Uterus (tissue), 4 donors: ENCODE measurements around the gene DAB2IP. TPM values are rescaled to one million over a fixed set of nuclear protein-coding genes. Genes with fewer than 3 reads are reported as not detected.
A peak's percentile ranks its signal among the peaks of the same experiment; 100 is the strongest.

Experiments used
- DNase-seq, 2 donors: peaks; one replicate each; pipeline ENCODE4 v3.0.0-alpha.2; 2019 to 2020
- H3K27ac ChIP-seq, 2 donors: fragments of 200-600 bp; sonication (generic); 1 replicate in 1 of 2; 2 replicates in 1 of 2; pipeline ENCODE4 v1.5.1; 2016 to 2018
- H3K27me3 ChIP-seq, 2 donors: fragments of 200-600 bp; sonication (generic); one replicate each; pipeline ENCODE4 v1.5.1; 2018 to 2019; ENCODE audit warnings: control low read depth in 1 of 2
- H3K36me3 ChIP-seq, 2 donors: fragments of 200-600 bp; sonication (generic); one replicate each; pipeline ENCODE4 v1.5.1; 2019; ENCODE audit warnings: control low read depth in 1 of 2
- H3K4me1 ChIP-seq, 2 donors: fragments of 200-600 bp; sonication (generic); one replicate each; pipeline ENCODE4 v1.5.1; 2018 to 2019; ENCODE audit warnings: control low read depth in 1 of 2
- H3K4me3 ChIP-seq, 2 donors: fragments of 200-600 bp; sonication (generic); 1 replicate in 1 of 2; 2 replicates in 1 of 2; pipeline ENCODE4 v1.5.1; 2018 to 2019; ENCODE audit warnings: mild to moderate bottlenecking in 1 of 2
- H3K9me3 ChIP-seq, 2 donors: fragments of 200-600 bp; sonication (generic); one replicate each; pipeline ENCODE4 v1.5.1; 2019; ENCODE audit warnings: control low read depth in 1 of 2
- CTCF ChIP-seq, 4 experiments: fragments of 200-600 bp in 2 of 4; fragments of 450-650 bp in 2 of 4; sonication (generic) in 2 of 4; IDR thresholded peaks; one replicate each; pipeline ENCODE4 v1.5.1; 2016 to 2019; ENCODE audit warnings: antibody characterized with exemption in 4 of 4, mild to moderate bottlenecking in 2 of 4, moderate library complexity in 1 of 4
- POLR2A ChIP-seq, 2 donors: fragments of 450-650 bp; IDR thresholded peaks; one replicate each; pipeline ENCODE4 v1.6.1; 2016; ENCODE audit warnings: antibody characterized with exemption in 2 of 2, mild to moderate bottlenecking in 1 of 2, moderate library complexity in 1 of 2
- intact Hi-C: fragments of 100-400 bp; cut with DNase I; formaldehyde crosslinking; loops from one replicate; pipeline ENCODE4 v1.15.1; 2023; ENCODE audit warnings: low total_unique reads
- total RNA-seq, 4 donors: library from RNA; depleted of rRNA in 3 of 4; stranded (reverse); fragments of >200 nt in 3 of 4; gene quantifications; one replicate each; pipeline versions ENCODE4 v1.1.0 to v1.2.4, GENCODE V29; 2014 to 2023
- donor health status: DM: yes; HTN: yes; CAD: no.

Gene DAB2IP
- total RNA-seq, 4 donors from 2014 or later: 22.0 to 139 (median 31.6) TPM

DNA sequence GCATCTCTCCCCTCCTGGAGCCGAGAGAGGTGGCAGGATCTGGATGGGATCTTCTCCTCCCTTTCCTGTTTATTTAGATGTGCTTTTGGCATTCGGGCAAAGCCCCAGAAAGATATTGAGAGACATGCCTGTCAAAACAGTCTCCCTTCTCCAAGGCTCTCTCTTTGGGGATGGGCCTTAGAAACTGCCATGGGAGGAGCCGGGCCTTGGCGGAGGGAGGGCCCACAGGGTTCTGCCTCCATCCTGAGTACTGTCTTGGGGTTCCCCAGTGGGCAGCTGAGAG, 41.9 kb downstream of the DAB2IP start:
- Histone ChIP-seq H3K9me3 (no peaks in the 10 kb centered on the region), H3K36me3 (no peaks in the 10 kb centered on the region), H3K4me3 (no peak overlapping the region), H3K4me1 (peaks cover 4 to 8% of the 10 kb centered on the region in 2 donors), H3K27me3 (no peaks in the 10 kb centered on the region), H3K27ac (peak overlapping the region; percentile 73 to 81)
- DNase-seq: no peak
- intact Hi-C loops: no loop called here
- TF ChIP-seq POLR2A (IDR thresholded peaks at IDR 0.05) (no peak), CTCF (IDR thresholded peaks at IDR 0.05) (no peak)

- no peak overlapping the region for H3K4me3 ChIP-seq
- TF ChIP-seq CTCF (IDR thresholded peaks at IDR 0.05) (no peak), POLR2A (IDR thresholded peaks at IDR 0.05) (no peak)
- H3K4me1 ChIP-seq: peaks cover 4 to 8% of the 10 kb centered on the region in 2 donors
- H3K27me3 ChIP-seq: no peaks in the 10 kb centered on the region
- no peak for DNase-seq
- H3K36me3 ChIP-seq: no peaks in the 10 kb centered on the region
- H3K9me3 ChIP-seq: no peaks in the 10 kb centered on the region
- intact Hi-C loops: no loop called here
- peak overlapping the region; percentile 73 to 81 for H3K27ac ChIP-seq
Observed at GRCh38 chr9:121694001-121694400, 42.6 kb downstream of the DAB2IP start.

DNA sequence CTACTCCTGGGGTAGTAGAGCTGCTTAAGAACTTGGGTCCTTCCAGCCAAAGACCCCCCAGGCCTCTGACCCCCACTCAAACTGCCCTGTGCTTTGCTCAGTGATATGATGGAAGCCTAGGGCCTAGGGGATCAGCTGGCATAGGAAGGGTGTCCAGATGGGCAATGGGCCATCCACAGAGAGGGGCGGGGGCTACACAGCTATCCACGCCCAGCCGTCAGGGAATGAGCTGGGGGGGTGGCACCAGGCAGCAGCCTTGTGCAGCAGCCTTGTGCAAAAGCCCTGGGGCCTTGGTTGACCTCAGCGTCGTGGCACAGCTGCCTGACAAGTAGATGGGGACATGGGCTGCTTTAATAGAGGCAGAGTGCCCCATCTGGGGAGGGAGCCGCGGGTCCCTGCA, 43.2 kb downstream of the DAB2IP start:
- no peak for TF ChIP-seq CTCF (IDR thresholded peaks at IDR 0.05)
- no peak for TF ChIP-seq POLR2A (IDR thresholded peaks at IDR 0.05)
- no peak overlapping the region for H3K4me3 ChIP-seq
- intact Hi-C loops: no loop called here
- H3K27ac ChIP-seq: no peak overlapping the region
- no peaks in the 10 kb centered on the region for H3K36me3 ChIP-seq
- no peaks in the 10 kb centered on the region for H3K27me3 ChIP-seq
- H3K9me3 ChIP-seq: no peaks in the 10 kb centered on the region
- H3K4me1 ChIP-seq: peaks cover 4 to 8% of the 10 kb centered on the region in 2 donors
- DNase-seq: no peak

- H3K4me3 ChIP-seq: no peak overlapping the region
- no peak for DNase-seq
- no peaks in the 10 kb centered on the region for H3K9me3 ChIP-seq
- peaks cover 3 to 25% of the 10 kb centered on the region in 2 donors for H3K4me1 ChIP-seq
- H3K27me3 ChIP-seq: no peaks in the 10 kb centered on the region
- TF ChIP-seq CTCF (IDR thresholded peaks at IDR 0.05) (no peak), POLR2A (IDR thresholded peaks at IDR 0.05) (no peak)
- intact Hi-C loops: no loop called here
- H3K27ac ChIP-seq: no peak overlapping the region
- no peaks in the 10 kb centered on the region for H3K36me3 ChIP-seq
Observed at GRCh38 chr9:121696930-121697329, 45.5 kb downstream of the DAB2IP start.

- Histone ChIP-seq H3K36me3 (no peaks in the 10 kb centered on the region), H3K4me3 (peak overlapping the region; percentile 57), H3K27me3 (no peaks in the 10 kb centered on the region), H3K9me3 (no peaks in the 10 kb centered on the region), H3K4me1 (peaks cover 0 to 19% of the 10 kb centered on the region in 2 donors), H3K27ac (peak overlapping the region; percentile 55 to 68)
- DNase-seq: peak; percentile 63 to 67
- TF ChIP-seq CTCF (IDR thresholded peaks at IDR 0.05): peak in 1 of 4 experiments; percentile 17
- no peak for TF ChIP-seq POLR2A (IDR thresholded peaks at IDR 0.05)
- intact Hi-C loops: no loop called here
Observed at GRCh38 chr9:121698627-121699570, 47.5 kb downstream of the DAB2IP start.
